Right cardiac atrium (tissue), 5 donors: ENCODE data around the gene CDH12. TPM values are rescaled to one million over a fixed set of nuclear protein-coding genes. Genes with fewer than 3 reads are reported as not detected.
"Not testable (repeated sequence)": the region's sequence is repeated elsewhere in the genome, so short reads cannot be mapped to it uniquely, and the experiment has no call there.

Experiments used
- ATAC-seq, 2 donors: fragments of 200-7000 bp; cut with Tn5 transposase; one replicate each; pipeline versions ENCODE4 v1.8.0 to v1.9.1; 2020; ENCODE audit warnings: moderate library complexity in 2 of 2, mild to moderate bottlenecking in 1 of 2
- DNase-seq, 3 donors: peaks; one replicate each; pipeline ENCODE4 v3.0.0-alpha.2; 2020
- H3K27ac ChIP-seq: one replicate; pipeline ENCODE4 v1.5.1; 2013; ENCODE audit warnings: mild to moderate bottlenecking, low read length, control low read depth, moderate library complexity
- H3K27me3 ChIP-seq: one replicate; pipeline ENCODE4 v1.6.1; 2013; ENCODE audit not compliant: control insufficient read depth, insufficient read depth
- H3K4me1 ChIP-seq: one replicate; pipeline ENCODE4 v1.6.1; 2013; ENCODE audit warnings: low read length; ENCODE audit not compliant: control insufficient read depth, insufficient read depth
- H3K4me3 ChIP-seq: one replicate; pipeline ENCODE4 v1.5.1; 2013; ENCODE audit warnings: low read length, control low read depth
- H3K9me3 ChIP-seq: one replicate; pipeline ENCODE4 v1.6.1; 2013; ENCODE audit warnings: low read length; ENCODE audit not compliant: control insufficient read depth
- WGBS: extraction: QIAGEN DNeasy Blood & Tissue Kit; methylation state at CpG from one replicate; pipeline ENCODE4 v1.1.7; 2013; 5-methylcytosine and 5-hydroxymethylcytosine counted together
- intact Hi-C, 4 donors: fragments of 100-400 bp; cut with DNase I; formaldehyde crosslinking; loops; one replicate each; pipeline versions ENCODE4 v1.11.0 to v1.14.0; 2022 to 2023
- polyA plus RNA-seq: library from polyadenylated mRNA; stranded (reverse); fragments of 200-250 nt; gene quantifications from one replicate; pipeline ENCODE4 v1.2.3, GENCODE V29; 2013
- total RNA-seq, 4 donors: library from RNA; stranded (reverse); fragmentation: NEBNext Ultra II Directional; extraction: Animal tissue kit (Norgen Biotek cat#: 25700); gene quantifications; one replicate each; pipeline ENCODE4 v1.2.1, GENCODE V29; 2021
- donor health status: healthy with polysubstance abuse.
- donor health status: DM: no; HTN: yes; CAD: no.
- donor health status: DM: no; HTN: no; CAD: no.
- donor health status: DM: no; HTN: yes; CAD: no; lungs with severe emphysema.
- donor health status: DM: yes; HTN: yes; CAD: no.

CDH12 gene
- total and polyA plus RNA-seq, 5 donors = not detected

DNA sequence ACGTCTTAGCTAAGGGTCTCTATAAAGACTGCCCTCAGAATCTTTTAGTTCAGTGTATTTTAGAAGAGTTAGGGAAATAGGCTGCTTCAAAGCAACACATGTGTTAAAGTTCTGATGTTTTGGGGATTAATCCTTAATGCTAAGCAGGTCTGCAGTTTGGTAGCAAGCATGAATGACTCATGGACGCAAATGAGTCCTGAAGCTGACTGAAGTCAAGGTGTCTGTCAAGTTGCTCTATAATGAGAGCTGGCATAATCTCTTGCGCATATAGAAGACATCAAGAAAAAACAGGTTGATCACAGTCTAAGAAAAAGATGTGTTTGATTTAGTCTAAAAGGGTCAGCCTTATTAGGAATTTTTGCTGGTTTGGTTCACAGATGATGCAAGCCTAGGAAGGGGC, 630.1 kb downstream of the CDH12 start:
- 87% methylated on average over 3 of the region's 3 CpGs for WGBS
- Histone ChIP-seq H3K27ac (no peak overlapping the region), H3K9me3 (no peaks in the 10 kb centered on the region), H3K27me3 (no peaks in the 10 kb centered on the region), H3K4me3 (no peak overlapping the region), H3K4me1 (no peaks in the 10 kb centered on the region)
- ATAC-seq (no peak), DNase-seq (no peak)
- intact Hi-C loops = no loop called here

DNA sequence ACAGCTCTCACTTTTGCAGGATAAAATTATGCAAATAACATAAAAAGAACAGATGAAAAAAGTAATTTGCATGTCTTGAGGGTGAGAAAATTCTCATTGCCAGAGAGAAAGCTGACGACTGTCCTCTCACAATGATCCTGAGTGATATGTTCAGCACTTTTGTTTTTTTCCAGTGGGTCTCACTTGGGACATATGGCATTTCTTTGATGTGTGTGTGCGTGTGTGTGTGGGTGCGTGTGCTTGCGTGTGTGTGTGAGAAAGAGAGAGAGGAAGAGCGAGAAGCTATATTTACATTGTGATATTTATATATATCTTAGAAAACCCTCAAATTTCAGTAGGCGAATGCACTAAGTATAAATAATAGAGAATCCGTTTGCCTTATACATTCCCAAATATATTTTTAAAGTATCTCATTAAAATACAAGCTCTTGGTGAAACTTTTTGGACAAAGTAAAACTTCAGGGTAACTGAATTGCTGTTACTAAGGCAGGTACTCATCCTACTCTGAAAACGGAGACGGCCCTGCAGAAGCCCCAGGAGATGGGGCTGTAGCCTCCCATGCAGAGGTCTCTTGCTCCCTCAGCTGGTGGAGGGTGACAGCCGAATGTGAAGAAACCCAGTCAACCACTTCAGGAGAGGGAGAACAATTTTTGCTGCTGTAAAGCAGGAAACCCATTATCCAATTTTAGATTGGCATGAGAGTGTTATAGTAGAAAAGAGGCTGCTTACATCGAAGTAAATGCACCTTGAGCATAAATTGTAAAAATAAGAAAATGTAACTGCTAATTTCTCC, 639.2 kb downstream of the CDH12 start:
- H3K27me3 ChIP-seq, H3K27ac ChIP-seq, DNase-seq, H3K4me1 ChIP-seq, H3K9me3 ChIP-seq, H3K4me3 ChIP-seq, intact Hi-C loops: not testable (repeated sequence)
- ATAC-seq = peak; percentile 65 to 67
- 42% methylated on average over 9 of the region's 11 CpGs for WGBS

- H3K4me3 ChIP-seq, H3K27ac ChIP-seq, H3K9me3 ChIP-seq, ATAC-seq, DNase-seq, intact Hi-C loops, H3K27me3 ChIP-seq, H3K4me1 ChIP-seq: not testable (repeated sequence)
- 9% methylated on average over 21 of the region's 22 CpGs for WGBS
Observed at GRCh38 chr5:22212254-22212991, 640.7 kb downstream of the CDH12 start.

DNA sequence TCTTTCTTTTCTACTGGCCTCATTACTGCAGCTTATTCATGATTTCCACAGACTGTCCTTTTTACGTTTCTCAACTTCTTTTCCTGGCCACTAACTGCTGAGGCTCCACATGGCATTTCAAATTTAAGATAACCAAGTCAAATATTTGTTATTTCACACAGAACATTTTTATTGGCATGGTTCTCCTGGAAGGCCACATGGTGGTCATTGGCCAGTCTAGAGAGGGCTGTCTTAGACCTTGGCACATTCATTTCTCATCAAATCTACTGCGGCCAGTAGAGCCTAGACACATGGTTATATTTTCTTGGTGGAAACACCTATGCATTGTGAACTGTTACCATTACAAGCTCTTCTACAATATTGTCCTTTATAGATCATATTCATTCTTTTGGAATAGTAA, 644.7 kb downstream of the CDH12 start:
- H3K9me3 ChIP-seq, ATAC-seq, intact Hi-C loops, H3K4me1 ChIP-seq, H3K27ac ChIP-seq, DNase-seq, H3K27me3 ChIP-seq, H3K4me3 ChIP-seq: not testable (repeated sequence)
- 69% methylated on average over 2 of the region's 2 CpGs for WGBS

- H3K4me3 ChIP-seq, H3K4me1 ChIP-seq, DNase-seq, intact Hi-C loops, H3K27ac ChIP-seq, ATAC-seq, H3K9me3 ChIP-seq, H3K27me3 ChIP-seq: not testable (repeated sequence)
- WGBS = 84% methylated on average over 2 of the region's 2 CpGs
Observed at GRCh38 chr5:22188651-22189050, 664.5 kb downstream of the CDH12 start.

- DNase-seq, H3K27ac ChIP-seq, H3K9me3 ChIP-seq, ATAC-seq, H3K4me1 ChIP-seq, intact Hi-C loops, H3K4me3 ChIP-seq, H3K27me3 ChIP-seq: not testable (repeated sequence)
- 59% methylated on average over 3 of the region's 4 CpGs for WGBS
Observed at GRCh38 chr5:22187632-22188228, 665.4 kb downstream of the CDH12 start.

DNA sequence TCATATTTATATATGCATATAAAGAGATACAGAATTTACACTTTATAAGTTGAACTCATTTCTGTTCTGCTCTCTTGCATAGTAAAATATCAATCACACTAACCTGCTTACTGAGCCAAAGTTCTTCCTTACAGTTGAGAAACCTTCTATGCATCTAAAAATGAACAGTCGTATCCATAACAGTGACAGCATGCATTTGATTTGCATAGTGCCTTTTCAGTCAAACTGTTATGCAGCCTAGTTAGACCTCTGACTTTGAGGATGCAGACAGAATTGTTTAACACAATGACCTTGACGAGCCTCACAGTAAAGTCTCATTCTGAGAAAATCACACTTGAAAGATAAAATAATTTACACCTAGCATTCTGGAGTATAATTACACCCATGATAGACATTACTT, 683.9 kb downstream of the CDH12 start:
- H3K4me3 ChIP-seq, DNase-seq, H3K9me3 ChIP-seq, H3K27ac ChIP-seq, H3K27me3 ChIP-seq, H3K4me1 ChIP-seq, intact Hi-C loops, ATAC-seq: not testable (repeated sequence)
- WGBS = 37% methylated on average over 2 of the region's 2 CpGs

GRCh38 chr5:22168704-22169103, 684.4 kb downstream of the CDH12 start:
- H3K4me3 ChIP-seq, H3K4me1 ChIP-seq, intact Hi-C loops, ATAC-seq, H3K27me3 ChIP-seq, H3K9me3 ChIP-seq, DNase-seq, H3K27ac ChIP-seq: not testable (repeated sequence)
- WGBS = no CpG with 5 or more reads among the region's 2 CpGs

DNA sequence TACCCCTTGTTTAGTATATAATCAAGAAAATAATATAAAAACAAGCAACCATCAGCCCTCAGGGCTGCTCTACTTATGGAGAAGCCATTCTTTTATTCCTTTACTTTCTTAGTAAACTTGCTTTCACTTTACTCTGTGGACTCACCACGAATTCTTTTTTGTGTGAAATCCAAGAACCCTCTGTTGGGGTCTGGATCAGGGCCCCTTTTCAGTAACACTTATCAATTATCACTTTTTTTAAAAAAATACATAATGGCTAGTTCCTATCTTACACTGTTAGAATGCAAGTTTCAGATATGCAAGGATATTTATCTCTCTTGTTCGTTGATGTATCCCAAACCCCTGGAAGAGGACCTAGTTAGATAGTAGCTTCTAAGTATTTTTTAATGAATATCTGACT, 687.2 kb downstream of the CDH12 start:
- H3K27me3 ChIP-seq, ATAC-seq, H3K4me1 ChIP-seq, DNase-seq, H3K4me3 ChIP-seq, H3K27ac ChIP-seq, H3K9me3 ChIP-seq, intact Hi-C loops: not testable (repeated sequence)
- 46% methylated on average over 2 of the region's 2 CpGs for WGBS

DNA sequence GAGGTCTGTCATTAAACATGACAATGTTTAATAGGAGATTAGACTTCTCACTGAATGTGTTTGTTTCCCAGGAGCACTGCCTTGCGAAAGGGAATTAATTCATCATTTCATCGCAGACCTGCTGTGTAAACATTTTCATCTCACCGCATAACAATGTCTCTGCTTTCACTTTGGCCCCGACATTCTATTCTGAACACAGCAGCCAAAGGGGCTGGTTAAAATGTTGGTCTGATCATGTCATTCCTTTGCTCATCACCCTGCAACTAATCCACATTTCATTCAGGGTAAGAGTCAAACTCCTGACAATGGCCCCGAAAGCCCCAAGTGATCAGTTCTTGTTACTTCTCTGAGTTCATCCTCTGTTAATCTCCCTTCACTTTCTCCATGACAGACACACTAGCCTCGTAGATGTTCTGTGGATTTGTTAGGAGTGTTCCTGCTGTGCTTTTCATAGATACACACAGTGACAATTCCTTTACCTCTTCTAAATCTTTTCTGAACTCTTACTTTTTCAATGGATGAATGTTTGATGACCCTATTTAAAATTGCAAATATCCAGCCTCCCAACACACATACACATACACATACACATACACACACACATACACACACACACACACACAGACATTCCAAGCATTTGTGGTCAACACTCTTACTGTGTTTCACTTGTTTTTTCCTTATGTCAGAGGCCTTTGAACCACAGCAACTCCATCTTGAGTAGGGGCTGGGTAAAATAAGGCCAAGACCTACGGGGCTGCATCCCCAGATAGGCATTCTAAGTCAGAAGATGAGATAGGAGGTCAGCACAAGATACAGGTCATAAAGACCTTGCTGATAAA, 688.0 kb downstream of the CDH12 start:
- H3K27me3 ChIP-seq, intact Hi-C loops, ATAC-seq, H3K27ac ChIP-seq, H3K4me3 ChIP-seq, H3K4me1 ChIP-seq, H3K9me3 ChIP-seq, DNase-seq: not testable (repeated sequence)
- WGBS = 60% methylated on average over 4 of the region's 7 CpGs
